NCI-H2196 (cell line): Measurements from ENCODE around the gene MAD1L1.
"Not testable (repeated sequence)": the region's sequence is repeated elsewhere in the genome, so short reads cannot be mapped to it uniquely, and the experiment has no call there.

Source experiments
- DNase-seq: peaks from one replicate; lab custom pipeline; 2025; ENCODE audit not compliant: unreplicated experiment; lab: John Stamatoyannopoulos, UW

The MAD1L1 gene

GRCh38 chr7:1976521-1976920 lies 256.2 kb downstream of the MAD1L1 start:
- DNase-seq: not testable (repeated sequence)

DNA sequence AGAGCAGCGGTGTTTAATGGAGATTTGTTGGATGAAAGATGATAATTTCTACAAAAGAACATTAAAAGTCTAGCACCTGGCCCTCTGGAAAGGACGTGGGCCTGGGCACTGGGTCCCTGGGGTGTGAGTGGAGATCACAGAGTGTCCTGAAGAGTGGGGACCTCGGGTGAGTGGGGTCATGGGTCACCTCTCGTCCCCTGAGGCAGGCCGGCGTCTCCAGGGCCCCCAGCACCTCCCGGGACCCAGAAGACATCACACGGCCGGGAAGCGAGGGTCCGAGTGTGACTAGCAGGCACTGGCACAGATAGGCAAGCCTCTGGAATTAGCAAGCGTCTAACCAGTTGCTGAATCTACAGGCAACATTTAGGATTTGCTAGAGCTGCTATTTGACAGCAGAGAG lies 257.2 kb downstream of the MAD1L1 start:
- no peak for DNase-seq

DNA sequence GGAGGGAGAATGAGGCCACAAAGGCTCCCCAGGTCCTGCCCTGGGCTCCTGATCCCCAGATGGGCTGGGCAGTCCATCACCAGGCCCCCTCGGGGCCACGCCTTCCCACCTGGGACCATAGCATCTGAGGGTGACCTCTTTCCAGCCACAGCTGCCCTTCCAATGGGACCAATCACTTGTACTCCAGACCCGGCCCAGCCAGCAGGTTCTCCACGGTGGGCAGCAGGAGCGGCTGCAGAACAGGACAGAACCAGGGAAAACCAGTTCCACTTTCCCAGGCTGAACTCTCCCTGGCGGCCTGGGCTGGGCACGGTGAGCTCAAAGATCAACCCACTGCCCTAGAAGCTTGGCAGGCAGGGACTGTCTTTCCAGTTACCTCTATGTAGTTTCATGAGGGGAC lies 257.6 kb downstream of the MAD1L1 start:
- no peak for DNase-seq

- DNase-seq: no peak
Observed at GRCh38 chr7:1974290-1975101, 258.2 kb downstream of the MAD1L1 start.

GRCh38 chr7:1973321-1974251 lies 259.2 kb downstream of the MAD1L1 start:
- no peak for DNase-seq

DNA sequence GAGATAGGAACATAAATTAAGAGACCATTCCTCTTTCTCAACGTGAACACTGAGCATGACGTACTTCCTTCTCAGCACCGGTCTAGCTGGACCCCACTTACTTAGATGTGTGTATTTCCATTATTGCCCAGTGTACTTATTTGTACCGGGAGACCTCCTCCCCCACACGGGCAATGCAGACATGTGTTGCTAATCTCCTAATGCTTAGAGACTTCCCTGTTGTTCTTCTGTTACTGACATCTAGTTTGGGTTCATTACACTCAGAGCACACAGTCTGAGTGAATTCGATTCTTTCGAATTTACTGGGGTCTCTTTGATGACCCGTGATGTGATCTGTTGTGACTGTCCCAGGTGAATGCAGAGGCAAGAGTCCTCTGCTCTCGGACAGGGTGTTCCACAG lies 260.0 kb downstream of the MAD1L1 start:
- DNase-seq: no peak

- no peak for DNase-seq
Observed at GRCh38 chr7:1971946-1972654, 260.6 kb downstream of the MAD1L1 start.

GRCh38 chr7:1970895-1971294 lies 261.9 kb downstream of the MAD1L1 start:
- no peak for DNase-seq

GRCh38 chr7:1970285-1970660 lies 262.5 kb downstream of the MAD1L1 start:
- DNase-seq: not testable (repeated sequence)

DNA sequence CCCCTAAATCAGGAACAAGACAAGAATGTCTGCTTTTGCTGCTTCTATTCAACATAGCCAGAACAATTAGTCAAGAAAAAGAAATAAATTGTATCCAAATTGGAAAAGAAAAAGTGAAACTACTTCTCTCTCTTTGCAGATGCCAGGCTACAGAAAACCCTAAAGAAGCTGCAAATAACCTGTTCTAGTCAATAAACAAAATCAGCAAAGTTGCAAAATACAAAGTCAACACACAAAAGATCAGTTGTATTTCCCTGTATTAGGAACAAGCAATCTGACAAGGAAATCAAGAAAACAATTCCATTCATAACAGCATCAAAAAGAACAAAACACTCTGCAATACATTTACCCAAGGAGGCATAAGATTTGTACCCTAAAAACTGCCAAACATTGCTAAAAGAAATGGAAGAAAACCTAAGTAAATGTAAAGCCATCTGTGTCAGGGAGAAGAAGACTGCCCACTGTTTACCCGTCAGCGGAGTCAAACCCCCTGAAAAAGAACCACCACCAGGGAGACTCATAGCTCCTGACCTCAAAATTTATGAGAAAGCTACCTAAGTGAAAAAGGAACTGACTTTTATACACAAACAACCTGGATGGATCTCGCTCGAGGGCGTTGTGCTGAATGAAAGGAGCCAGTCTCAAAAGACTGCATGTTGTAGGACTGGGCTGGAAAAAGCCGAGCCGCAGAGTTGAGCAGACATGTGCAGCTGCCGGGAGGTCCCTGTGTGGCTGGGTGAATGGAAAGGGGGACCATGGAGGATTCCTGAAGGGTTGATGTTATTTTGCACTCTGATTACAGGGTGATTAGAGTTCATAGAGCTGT lies 263.1 kb downstream of the MAD1L1 start:
- no peak for DNase-seq

DNA sequence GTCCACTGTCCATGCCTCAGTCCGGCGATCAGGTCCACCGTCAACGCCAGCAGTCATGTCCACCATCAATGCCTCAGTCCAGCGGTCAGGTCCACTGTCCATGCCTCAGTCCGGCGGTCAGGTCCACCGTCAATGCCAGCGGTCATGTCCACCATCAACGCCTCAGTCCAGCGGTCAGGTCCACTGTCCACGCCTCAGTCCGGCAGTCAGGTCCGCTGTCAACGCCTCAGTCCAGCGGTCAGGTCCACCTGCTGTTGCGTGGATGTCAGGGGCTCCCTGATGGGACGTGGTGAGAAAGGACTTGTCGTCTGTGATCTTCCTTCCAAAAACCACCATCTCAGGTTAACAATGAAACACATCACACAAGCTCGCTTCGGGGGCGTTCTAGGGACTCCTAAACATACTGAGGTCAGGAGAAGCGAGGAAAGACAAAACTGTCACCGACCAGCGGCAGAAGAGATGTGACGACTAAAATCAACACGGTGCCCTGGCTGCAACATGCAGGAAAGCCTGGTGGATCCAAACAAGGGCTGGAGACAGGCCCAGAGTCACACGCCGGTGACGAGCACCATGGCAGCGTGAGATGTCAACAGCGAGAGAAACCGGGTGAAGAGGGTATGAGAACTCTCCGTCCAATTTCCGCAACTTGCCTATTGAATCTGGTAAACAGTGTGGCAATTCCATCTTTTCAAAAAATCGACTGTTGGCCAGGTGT lies 264.2 kb downstream of the MAD1L1 start:
- DNase-seq: no peak

DNA sequence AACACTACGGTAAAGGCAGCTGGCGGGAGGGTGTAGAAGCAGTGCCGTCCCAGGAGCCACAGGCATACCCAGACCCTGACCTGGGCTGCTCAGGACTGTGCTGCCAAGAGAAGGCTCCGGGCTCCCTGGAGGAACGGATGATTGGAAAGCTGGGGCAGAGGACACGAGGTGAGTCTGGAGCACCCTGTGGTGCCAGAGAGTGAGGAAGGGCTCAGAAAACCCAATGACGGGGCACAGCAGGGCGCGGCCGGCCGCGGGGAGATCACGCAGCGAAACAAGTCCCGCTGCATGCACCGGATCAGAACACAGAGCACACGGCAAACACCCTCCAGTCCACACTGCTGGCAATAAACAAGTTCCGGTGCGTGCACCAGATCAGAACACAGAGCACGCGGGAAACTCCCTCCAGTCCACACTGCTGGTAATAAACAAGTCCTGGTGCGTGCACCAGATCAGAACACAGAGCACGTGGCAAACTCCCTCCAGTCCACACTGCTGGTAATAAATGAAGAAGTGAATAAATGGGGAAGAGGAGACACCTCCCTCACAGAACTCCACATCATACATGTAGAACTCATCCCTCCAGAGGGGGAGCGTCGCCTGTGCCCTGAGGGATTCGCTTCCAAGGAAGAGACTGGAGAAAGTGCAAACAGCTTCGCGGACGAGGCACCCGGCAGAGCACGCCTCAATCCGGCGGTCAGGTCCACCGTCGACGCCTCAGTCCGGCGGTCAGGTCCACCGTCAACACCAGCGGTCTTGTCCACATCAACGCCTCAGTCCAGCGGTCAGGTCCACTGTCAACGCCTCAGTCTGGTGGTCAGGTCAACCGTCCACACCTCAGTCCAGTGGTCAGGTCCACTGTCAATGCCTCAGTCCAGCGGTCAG lies 265.0 kb downstream of the MAD1L1 start:
- no peak for DNase-seq

- DNase-seq: no peak
Observed at GRCh38 chr7:1966631-1967200, 266.0 kb downstream of the MAD1L1 start.

GRCh38 chr7:1965579-1966294 lies 267.0 kb downstream of the MAD1L1 start:
- no peak for DNase-seq

GRCh38 chr7:1964913-1965578 lies 267.7 kb downstream of the MAD1L1 start:
- no peak for DNase-seq

GRCh38 chr7:1964211-1964912 lies 268.4 kb downstream of the MAD1L1 start:
- no peak for DNase-seq

GRCh38 chr7:1963575-1963974 lies 269.2 kb downstream of the MAD1L1 start:
- no peak for DNase-seq
